Activated T-helper 2 cell treated with anti-CD3 and anti-CD28 coated beads, Interferon-gamma antibody, Interleukin-2, Interleukin-4, amounts not matched to agents 10 μg/mL and 5 μg/mL and 100 μg/mL, durations not matched to agents 14 hours and 24 hours and 36 hours (primary cell): Measurements from ENCODE around the gene SLAMF1. TPM values are rescaled to one million over a fixed set of nuclear protein-coding genes. Genes with fewer than 3 reads are reported as not detected.
A peak's percentile ranks its signal among the peaks of the same experiment; 100 is the strongest.
"Not testable (repeated sequence)": the region's sequence is repeated elsewhere in the genome, so short reads cannot be mapped to it uniquely, and the experiment has no call there.

Source experiments
- DNase-seq: peaks from one replicate; pipeline ENCODE4 v3.0.0; 2021; ENCODE audit warnings: low spot score
- H3K27ac Mint-ChIP-seq: one replicate; pipeline ENCODE4 v1.8.0; 2021; ENCODE audit warnings: mixed read lengths
- H3K27me3 Mint-ChIP-seq: one replicate; pipeline ENCODE4 v1.8.0; 2021; ENCODE audit warnings: low read depth, mixed read lengths
- H3K36me3 Mint-ChIP-seq: one replicate; pipeline ENCODE4 v1.8.0; 2021; ENCODE audit warnings: low read depth, mixed read lengths
- H3K4me1 Mint-ChIP-seq: one replicate; pipeline ENCODE4 v1.8.0; 2021; ENCODE audit warnings: low read depth, mixed read lengths
- H3K4me3 Mint-ChIP-seq: one replicate; pipeline ENCODE4 v1.8.0; 2021; ENCODE audit warnings: low read depth, mild to moderate bottlenecking, moderate library complexity, mixed read lengths
- H3K9me3 Mint-ChIP-seq: one replicate; pipeline ENCODE4 v1.8.0; 2021; ENCODE audit warnings: mixed read lengths
- intact Hi-C: fragments of 100-400 bp; cut with micrococcal nuclease; formaldehyde crosslinking; loops from one replicate; pipeline ENCODE4 v1.15.1; 2023
- total RNA-seq: library from RNA; stranded (reverse); gene quantifications from 2 replicates; pipeline ENCODE4 v1.2.3, GENCODE V29; 2022

Gene SLAMF1
- total RNA-seq, 1 donor from 2014 or later, result 74.6 TPM

GRCh38 chr1:160588468-160588867 lies 58.4 kb downstream of the SLAMF1 start:
- peaks cover 27% of the 10 kb centered on the region for H3K9me3 Mint-ChIP-seq
- H3K27ac Mint-ChIP-seq, result no peak overlapping the region
- intact Hi-C loops, result no loop called here
- DNase-seq, result no peak
- peaks cover 21% of the 10 kb centered on the region for H3K4me1 Mint-ChIP-seq
- H3K27me3 Mint-ChIP-seq, result no peaks in the 10 kb centered on the region
- H3K36me3 Mint-ChIP-seq, result peaks cover 20% of the 10 kb centered on the region
- no peak overlapping the region for H3K4me3 Mint-ChIP-seq

- Mint-ChIP-seq H3K4me3 (no peak overlapping the region), H3K27ac (no peak overlapping the region), H3K9me3 (peaks cover 15% of the 10 kb centered on the region), H3K36me3 (peaks cover 14% of the 10 kb centered on the region), H3K27me3 (no peaks in the 10 kb centered on the region), H3K4me1 (peaks cover 33% of the 10 kb centered on the region)
- DNase-seq, result no peak
- intact Hi-C loops, result no loop called here
These were observed 62.1 kb downstream of the SLAMF1 start for GRCh38 chr1:160584784-160585183.

GRCh38 chr1:160582976-160583375 lies 63.9 kb downstream of the SLAMF1 start:
- H3K4me1 Mint-ChIP-seq, result peaks cover 50% of the 10 kb centered on the region
- DNase-seq, H3K4me3 Mint-ChIP-seq, H3K27me3 Mint-ChIP-seq, H3K27ac Mint-ChIP-seq, intact Hi-C loops: not testable (repeated sequence)
- H3K9me3 Mint-ChIP-seq, result peaks cover 15% of the 10 kb centered on the region
- H3K36me3 Mint-ChIP-seq, result peaks cover 14% of the 10 kb centered on the region

- no peak overlapping the region for H3K4me3 Mint-ChIP-seq
- peaks cover 15% of the 10 kb centered on the region for H3K9me3 Mint-ChIP-seq
- intact Hi-C loops, result loop anchor here (1.0 kb wide), 1 partner anchor 21 kb away; no protein-coding TSS in a partner anchor
- peaks cover 14% of the 10 kb centered on the region for H3K36me3 Mint-ChIP-seq
- no peaks in the 10 kb centered on the region for H3K27me3 Mint-ChIP-seq
- no peak overlapping the region for H3K27ac Mint-ChIP-seq
- H3K4me1 Mint-ChIP-seq, result peaks cover 59% of the 10 kb centered on the region
- DNase-seq, result no peak
These were observed 64.9 kb downstream of the SLAMF1 start for GRCh38 chr1:160581961-160582360.

- no peak overlapping the region for H3K4me3 Mint-ChIP-seq
- H3K36me3 Mint-ChIP-seq, result peaks cover 14% of the 10 kb centered on the region
- H3K27me3 Mint-ChIP-seq, result no peaks in the 10 kb centered on the region
- peaks cover 70% of the 10 kb centered on the region for H3K4me1 Mint-ChIP-seq
- H3K27ac Mint-ChIP-seq, result no peak overlapping the region
- DNase-seq, result no peak
- H3K9me3 Mint-ChIP-seq, result peaks cover 15% of the 10 kb centered on the region
- intact Hi-C loops, result no loop called here
These were observed 66.5 kb downstream of the SLAMF1 start for GRCh38 chr1:160580221-160580812.

GRCh38 chr1:160579216-160579701 lies 67.6 kb downstream of the SLAMF1 start, which contains the start of gene CD84:
Gene CD84, minus strand, starts transcription at chr1:160579496. Its CDS starts 59 bp downstream, at chr1:160579437.
- DNase-seq, result no peak
- H3K36me3 Mint-ChIP-seq, result peaks cover 15% of the 10 kb centered on the region
- H3K9me3 Mint-ChIP-seq, result peaks cover 14% of the 10 kb centered on the region
- H3K27ac Mint-ChIP-seq, result peak within 1 kb of the TSS; percentile 92
- intact Hi-C loops, result loop anchor here (5.0 kb wide), 2 partner anchors 63 to 93 kb away; no protein-coding TSS in a partner anchor
- peaks cover 71% of the 10 kb centered on the region for H3K4me1 Mint-ChIP-seq
- peak within 1 kb of the TSS; percentile 85 for H3K4me3 Mint-ChIP-seq
- no peaks in the 10 kb centered on the region for H3K27me3 Mint-ChIP-seq

- Mint-ChIP-seq H3K9me3 (peaks cover 8% of the 10 kb centered on the region), H3K36me3 (peaks cover 13% of the 10 kb centered on the region), H3K4me1 (peaks cover 71% of the 10 kb centered on the region), H3K27me3 (no peaks in the 10 kb centered on the region), H3K4me3 (peak overlapping the region; percentile 85), H3K27ac (peak overlapping the region; percentile 92)
- intact Hi-C loops, result loop anchor here (1.0 to 5.0 kb wide), 3 partner anchors 29 to 94 kb away; no protein-coding TSS in a partner anchor
- DNase-seq, result no peak
These were observed 68.2 kb downstream of the SLAMF1 start for GRCh38 chr1:160578525-160579191.

- H3K4me3 Mint-ChIP-seq, result peak overlapping the region; percentile 85
- H3K9me3 Mint-ChIP-seq, result peaks cover 3% of the 10 kb centered on the region
- intact Hi-C loops, result loop anchor here (1.0 to 5.0 kb wide), 3 partner anchors 29 to 94 kb away; no protein-coding TSS in a partner anchor
- peaks cover 14% of the 10 kb centered on the region for H3K36me3 Mint-ChIP-seq
- H3K27me3 Mint-ChIP-seq, result no peaks in the 10 kb centered on the region
- no peak for DNase-seq
- H3K27ac Mint-ChIP-seq, result peak overlapping the region; percentile 92
- H3K4me1 Mint-ChIP-seq, result peaks cover 76% of the 10 kb centered on the region
These were observed 68.7 kb downstream of the SLAMF1 start for GRCh38 chr1:160578175-160578524.

- Mint-ChIP-seq H3K36me3 (peaks cover 15% of the 10 kb centered on the region), H3K4me1 (peaks cover 79% of the 10 kb centered on the region), H3K27me3 (no peaks in the 10 kb centered on the region), H3K27ac (peak overlapping the region; percentile 93), H3K4me3 (peak overlapping the region; percentile 84), H3K9me3 (no peaks in the 10 kb centered on the region)
- intact Hi-C loops, result loop anchor here (1.0 to 5.0 kb wide), 7 partner anchors 30 to 117 kb away; no protein-coding TSS in a partner anchor
- DNase-seq, result no peak
These were observed 69.2 kb downstream of the SLAMF1 start for GRCh38 chr1:160577671-160578070.

- Mint-ChIP-seq H3K27ac (peak overlapping the region; percentile 93), H3K27me3 (no peaks in the 10 kb centered on the region), H3K36me3 (peaks cover 23% of the 10 kb centered on the region), H3K4me1 (peaks cover 84% of the 10 kb centered on the region), H3K9me3 (peaks cover 4% of the 10 kb centered on the region), H3K4me3 (peak overlapping the region; percentile 84)
- intact Hi-C loops, result loop anchor here (1.0 to 5.0 kb wide), 8 partner anchors 9 to 116 kb away; no protein-coding TSS in a partner anchor
- no peak for DNase-seq
These were observed 70.0 kb downstream of the SLAMF1 start for GRCh38 chr1:160576884-160577283.

- Mint-ChIP-seq H3K4me1 (peaks cover 88% of the 10 kb centered on the region), H3K4me3 (peak overlapping the region; percentile 84), H3K27ac (peak overlapping the region; percentile 93), H3K27me3 (no peaks in the 10 kb centered on the region), H3K36me3 (peaks cover 27% of the 10 kb centered on the region), H3K9me3 (peaks cover 7% of the 10 kb centered on the region)
- intact Hi-C loops, result loop anchor here (1.0 to 5.0 kb wide), 8 partner anchors 8 to 116 kb away; no protein-coding TSS in a partner anchor
- DNase-seq, result no peak
These were observed 70.5 kb downstream of the SLAMF1 start for GRCh38 chr1:160576390-160576789.

- no peaks in the 10 kb centered on the region for H3K27me3 Mint-ChIP-seq
- H3K4me3 Mint-ChIP-seq, result peak overlapping the region; percentile 51
- intact Hi-C loops, result loop anchor here (5.0 kb wide), 2 partner anchors 67 to 97 kb away; no protein-coding TSS in a partner anchor
- H3K9me3 Mint-ChIP-seq, result peaks cover 7% of the 10 kb centered on the region
- peaks cover 87% of the 10 kb centered on the region for H3K4me1 Mint-ChIP-seq
- no peak for DNase-seq
- peaks cover 35% of the 10 kb centered on the region for H3K36me3 Mint-ChIP-seq
- H3K27ac Mint-ChIP-seq, result peak overlapping the region; percentile 93
These were observed 71.7 kb downstream of the SLAMF1 start for GRCh38 chr1:160575112-160575664.
